K562 (cell line): ENCODE measurements around the gene FKBP8.

Experiments used
- CAMTA2 ChIP-seq: fragments of 250-450 bp; sonication (Bioruptor Pico); conservative IDR thresholded peaks from 2 replicates; pipeline ENCODE4 v1.5.1; 2022
- POLR2A ChIP-seq: fragments of 450-650 bp; conservative IDR thresholded peaks from 2 replicates; pipeline ENCODE4 v1.6.1; 2016
- RFX5 ChIP-seq: IDR thresholded peaks from 2 replicates; pipeline ENCODE4 v1.6.1; 2011; ENCODE audit warnings: low read depth, mild to moderate bottlenecking, improper control_type of control experiment, low read length
- TCF7 ChIP-seq: sonication (generic); IDR thresholded peaks from 2 replicates; pipeline ENCODE4 v1.6.1; 2016; ENCODE audit warnings: antibody characterized with exemption, borderline replicate concordance
- ZFP36 ChIP-seq: fragments of 150-350 bp; IDR thresholded peaks from 2 replicates; pipeline ENCODE4 v1.6.1; 2018; ENCODE audit warnings: low read length, low read depth; ENCODE audit not compliant: partially characterized antibody
- ZNF140 ChIP-seq: fragments of 250-450 bp; sonication (Bioruptor Pico); IDR thresholded peaks from 2 replicates; pipeline ENCODE4 v1.8.0; 2021; ENCODE audit warnings: moderate library complexity, mild to moderate bottlenecking, inconsistent platforms
- ZNF217 ChIP-seq: sonication (generic); formaldehyde crosslinking; IDR thresholded peaks from 2 replicates; pipeline ENCODE4 v1.8.0; 2022; ENCODE audit warnings: mild to moderate bottlenecking, missing genetic modification reagents
- ZNF76 ChIP-seq: fragments of 250-450 bp; sonication (Bioruptor Pico); IDR thresholded peaks from 2 replicates; pipeline ENCODE4 v1.4.0; 2020; ENCODE audit warnings: mild to moderate bottlenecking, moderate library complexity, borderline replicate concordance
- TF ChIP-seq, protein P1 (sequence below), 3 experiments: IDR thresholded peaks in 2 of 3; conservative IDR thresholded peaks in 1 of 3; 2 replicates each; pipeline ENCODE4 v1.5.1; 2011 to 2012; ENCODE audit warnings: low read length in 3 of 3, mild to moderate bottlenecking in 3 of 3, control low read depth in 2 of 3, improper control_type of control experiment in 1 of 3, inconsistent platforms in 1 of 3, low read depth in 1 of 3, mixed read lengths in 1 of 3, moderate library complexity in 1 of 3; ENCODE audit not compliant: insufficient read depth in 2 of 3

DNA sequence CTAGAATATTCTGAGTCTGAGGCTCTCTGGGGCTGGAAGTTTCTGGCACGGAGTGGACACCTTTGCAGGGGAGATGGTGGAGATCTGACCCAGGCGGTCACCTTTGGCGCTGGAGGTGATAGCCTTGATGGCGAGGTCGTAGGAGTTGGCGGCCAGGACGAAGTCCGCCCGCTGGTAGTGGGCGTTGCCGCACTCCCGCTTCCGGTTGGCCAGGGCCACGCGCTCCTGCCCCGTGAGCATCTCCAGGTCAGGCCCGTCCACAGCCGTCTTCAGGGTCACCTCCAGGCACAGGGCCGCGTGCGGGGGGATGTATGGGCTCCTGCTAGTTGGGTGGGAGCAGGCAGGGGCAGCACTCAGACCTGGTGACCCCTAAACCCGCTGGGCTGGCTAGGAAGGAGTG, 5.3 kb downstream of the FKBP8 start:
- TF ChIP-seq, protein P1, sequence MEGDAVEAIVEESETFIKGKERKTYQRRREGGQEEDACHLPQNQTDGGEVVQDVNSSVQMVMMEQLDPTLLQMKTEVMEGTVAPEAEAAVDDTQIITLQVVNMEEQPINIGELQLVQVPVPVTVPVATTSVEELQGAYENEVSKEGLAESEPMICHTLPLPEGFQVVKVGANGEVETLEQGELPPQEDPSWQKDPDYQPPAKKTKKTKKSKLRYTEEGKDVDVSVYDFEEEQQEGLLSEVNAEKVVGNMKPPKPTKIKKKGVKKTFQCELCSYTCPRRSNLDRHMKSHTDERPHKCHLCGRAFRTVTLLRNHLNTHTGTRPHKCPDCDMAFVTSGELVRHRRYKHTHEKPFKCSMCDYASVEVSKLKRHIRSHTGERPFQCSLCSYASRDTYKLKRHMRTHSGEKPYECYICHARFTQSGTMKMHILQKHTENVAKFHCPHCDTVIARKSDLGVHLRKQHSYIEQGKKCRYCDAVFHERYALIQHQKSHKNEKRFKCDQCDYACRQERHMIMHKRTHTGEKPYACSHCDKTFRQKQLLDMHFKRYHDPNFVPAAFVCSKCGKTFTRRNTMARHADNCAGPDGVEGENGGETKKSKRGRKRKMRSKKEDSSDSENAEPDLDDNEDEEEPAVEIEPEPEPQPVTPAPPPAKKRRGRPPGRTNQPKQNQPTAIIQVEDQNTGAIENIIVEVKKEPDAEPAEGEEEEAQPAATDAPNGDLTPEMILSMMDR (IDR thresholded peaks at IDR 0.05 in 2 of 3, conservative IDR thresholded peaks at IDR 0.05 in 1 of 3; ENCODE audit: insufficient read depth in 2 of 3, low read depth in 1 of 3, low read length in 3 of 3), result no peak
- TF ChIP-seq ZNF76 (no peak), POLR2A (no peak), TCF7 (no peak), ZNF217 (CRISPR knock-in tag) (no peak), CAMTA2 (CRISPR knock-in tag) (no peak), RFX5 (no peak), ZFP36 (no peak), ZNF140 (CRISPR knock-in tag) (no peak)
